Adrenal gland (tissue), 5 donors: ENCODE results near the gene SAMD1.
A peak's percentile ranks its signal among the peaks of the same experiment; 100 is the strongest.

Experiments
- CTCF ChIP-seq, 6 experiments: fragments of 450-650 bp in 4 of 6; fragments of 200-600 bp in 2 of 6; sonication (generic) in 1 of 6; IDR thresholded peaks; 1 replicate in 5 of 6; 2 replicates in 1 of 6; pipeline versions ENCODE4 v1.5.1 to v1.8.0; 2016 to 2021; ENCODE audit warnings: antibody characterized with exemption in 6 of 6, mild to moderate bottlenecking in 2 of 6, moderate library complexity in 1 of 6
- POLR2A ChIP-seq, 2 donors: fragments of 450-650 bp; IDR thresholded peaks; one replicate each; pipeline ENCODE4 v1.6.1; 2017; ENCODE audit warnings: antibody characterized with exemption in 2 of 2, mild to moderate bottlenecking in 2 of 2, moderate library complexity in 1 of 2
- donor health status: DM: no; HTN: no; CAD: no.

DNA sequence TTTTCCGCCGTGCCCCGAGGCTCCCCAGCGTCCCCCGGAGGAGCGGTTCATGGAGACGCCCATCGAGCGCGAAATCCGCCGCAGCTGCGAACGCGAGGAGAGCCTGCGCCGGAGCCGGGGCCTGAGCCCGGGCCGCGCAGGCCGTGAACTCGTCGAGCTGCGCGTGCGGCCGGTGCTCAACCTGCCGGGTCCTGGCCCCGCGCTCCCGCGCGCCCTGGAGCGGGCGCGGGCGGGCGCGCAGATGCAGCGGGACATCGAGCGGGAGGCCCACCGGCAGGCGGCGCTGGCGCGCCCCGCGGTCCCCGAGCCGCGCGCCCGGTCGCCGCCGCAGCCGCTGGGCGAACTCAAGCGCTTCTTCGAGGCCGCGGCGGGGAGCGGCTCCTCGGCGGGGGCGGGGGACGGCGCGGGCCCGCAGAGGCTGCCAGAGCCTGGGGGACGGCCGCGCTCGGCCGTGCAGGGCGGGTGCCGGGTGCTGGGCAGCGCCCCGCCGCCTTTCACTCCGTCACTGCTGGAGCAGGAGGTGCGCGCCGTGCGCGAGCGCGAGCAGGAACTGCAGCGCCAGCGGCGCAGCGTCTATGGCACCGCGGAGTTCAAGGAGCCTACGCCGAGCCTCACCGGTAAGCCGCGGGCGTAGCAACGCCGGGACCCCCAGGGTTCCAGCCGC lies 17.2 kb downstream of the SAMD1 start:
- TF ChIP-seq POLR2A (IDR thresholded peaks at IDR 0.05) (peak; percentile 56 to 78), CTCF (IDR thresholded peaks at IDR 0.05) (peak in 3 of 6 experiments; percentile 48 to 91 (median 85))
